GM11168 (cell line): Measurements from ENCODE around the gene VPS45.

Experiments used
- in situ Hi-C: fragments of 300-500 bp; cut with MboI; formaldehyde crosslinking; loops from one replicate; pipeline ENCODE4 v1.12.0; 2022; ENCODE audit warnings: low sequenced_read_pairs; ENCODE audit not compliant: unreplicated experiment

Gene VPS45

DNA sequence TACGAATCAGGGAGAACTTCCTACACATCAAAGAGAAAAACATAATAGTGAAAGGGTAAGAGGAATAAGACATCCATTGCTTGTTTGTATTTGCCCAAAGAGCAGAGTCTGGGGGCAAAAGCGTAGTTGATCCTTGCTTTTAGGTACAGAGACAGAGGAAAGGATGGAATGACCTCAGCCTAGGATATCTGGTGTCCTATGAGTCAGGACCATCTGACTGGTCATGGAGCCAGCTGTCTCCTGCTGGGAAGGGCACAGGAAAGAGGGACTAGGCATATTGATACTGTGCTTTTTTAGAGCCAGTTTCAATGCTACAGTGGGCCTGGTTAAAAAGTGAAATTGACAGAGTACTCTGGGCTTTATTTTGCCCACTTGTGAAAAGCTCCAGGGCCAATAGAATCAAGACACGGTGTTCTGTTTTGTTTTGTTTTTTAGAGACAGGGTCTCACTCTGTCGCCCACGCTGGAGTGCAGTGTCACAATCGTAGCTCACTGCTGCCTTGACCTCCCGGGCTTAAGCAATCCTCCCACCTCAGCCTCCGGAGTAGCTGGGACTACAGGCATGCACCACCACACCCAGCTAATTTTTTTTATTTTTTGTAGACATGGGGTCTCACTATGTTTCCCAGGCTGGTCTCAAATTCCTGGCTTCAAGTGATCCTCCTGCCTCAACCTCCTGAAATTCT, 85.3 kb downstream of the VPS45 start:
- in situ Hi-C loops = no loop called here

DNA sequence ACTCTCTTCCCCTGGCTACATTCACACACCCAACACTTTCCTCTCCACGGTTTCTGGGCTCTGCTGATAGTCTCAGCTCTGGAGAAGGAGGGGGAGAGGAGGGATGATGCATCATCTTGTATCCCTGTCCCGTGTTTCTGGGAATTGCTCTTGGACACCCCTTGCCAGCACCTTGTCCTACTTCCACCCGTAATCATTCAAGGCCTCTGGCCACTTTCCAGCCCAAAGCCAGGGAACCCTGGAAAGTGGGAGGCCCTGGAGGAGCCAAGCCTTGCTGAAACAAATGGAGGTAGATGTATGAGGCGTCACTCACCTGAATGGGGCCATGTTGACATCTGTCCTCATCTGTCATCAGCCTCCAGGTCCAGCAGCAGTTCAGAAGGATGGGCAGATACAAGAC, 86.6 kb downstream of the VPS45 start:
- in situ Hi-C loops = no loop called here

DNA sequence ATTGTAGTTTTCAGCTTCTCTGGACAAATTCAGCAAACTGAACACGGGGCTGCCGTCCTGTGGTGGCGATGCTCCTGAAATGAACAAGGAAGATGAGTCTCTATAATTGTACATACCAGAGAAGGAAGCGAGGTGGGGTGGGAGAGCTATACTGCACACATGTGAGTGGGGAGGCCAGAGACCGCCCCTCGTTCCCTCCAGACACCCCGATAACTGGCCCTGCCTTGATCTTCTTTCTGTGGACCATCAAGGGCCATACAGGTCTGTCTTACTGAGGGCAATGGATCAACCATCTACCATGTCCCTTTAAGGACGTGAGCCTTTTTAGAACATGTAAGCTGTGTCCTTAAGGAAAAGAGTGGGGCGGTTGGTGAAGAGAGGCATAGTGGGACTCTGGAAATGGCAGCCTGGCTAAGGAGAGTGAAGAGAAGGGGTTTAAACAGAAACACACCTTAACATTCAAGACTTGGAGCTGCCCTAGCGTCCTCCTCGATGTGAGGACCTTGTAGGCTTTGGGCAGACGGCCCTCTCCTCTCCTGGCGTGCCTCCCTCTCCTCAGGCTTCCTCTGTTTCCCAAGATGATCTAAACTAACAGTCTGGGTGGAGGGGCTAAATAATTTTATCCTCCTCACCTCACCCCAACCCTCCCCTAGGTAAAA, 88.0 kb downstream of the VPS45 start:
- in situ Hi-C loops = no loop called here

DNA sequence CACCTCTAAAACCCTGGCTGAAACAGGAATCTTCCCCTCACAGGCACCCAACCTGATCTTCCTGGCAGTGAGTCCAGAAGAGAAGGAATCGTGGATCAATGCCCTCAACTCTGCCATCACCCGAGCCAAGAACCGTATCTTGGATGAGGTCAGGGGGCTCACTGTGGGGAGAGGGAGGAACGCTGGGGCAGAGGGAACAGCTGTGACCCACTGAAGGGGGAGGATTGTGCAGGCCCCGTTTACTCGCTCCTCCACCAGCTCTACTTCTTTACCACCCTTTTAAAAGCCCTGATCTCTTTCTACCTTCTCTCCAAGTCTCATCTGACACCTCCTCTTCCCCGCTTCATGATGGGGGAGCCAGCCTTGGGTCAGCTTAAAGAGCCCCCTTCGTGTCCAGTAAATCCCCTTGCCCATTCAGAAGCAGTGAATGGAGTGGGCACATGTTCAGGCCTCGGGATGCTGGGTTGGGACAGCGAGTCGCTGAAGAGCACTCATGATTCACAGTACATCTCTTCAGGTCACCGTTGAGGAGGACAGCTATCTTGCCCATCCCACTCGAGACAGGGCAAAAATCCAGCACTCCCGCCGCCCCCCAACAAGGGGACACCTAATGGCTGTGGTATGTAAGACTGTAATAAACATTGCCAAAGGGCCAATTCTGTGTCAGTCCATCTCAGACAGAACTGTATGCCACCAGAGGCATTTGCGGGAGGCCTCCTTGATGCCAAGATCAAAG, 89.5 kb downstream of the VPS45 start:
- in situ Hi-C loops = no loop called here

DNA sequence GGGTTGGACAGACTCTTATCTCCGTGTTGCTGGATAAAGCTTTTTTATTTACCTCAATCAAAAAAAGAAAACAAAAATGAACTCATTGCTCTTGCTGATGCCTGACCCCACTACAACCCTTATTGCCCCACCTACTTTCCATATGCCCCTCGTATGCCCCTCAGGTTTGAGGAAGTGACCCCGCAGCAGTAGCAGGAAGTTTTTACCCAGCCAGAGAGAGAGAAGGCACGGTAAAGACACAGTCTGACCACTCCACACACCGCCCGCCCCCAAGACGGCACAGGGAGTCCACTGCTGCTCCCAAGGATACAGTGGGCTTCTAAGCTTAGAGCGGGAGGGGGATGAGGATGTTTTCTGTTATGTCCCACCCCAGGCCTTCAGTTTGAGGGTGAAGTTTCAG, 92.0 kb downstream of the VPS45 start:
- in situ Hi-C loops = no loop called here

DNA sequence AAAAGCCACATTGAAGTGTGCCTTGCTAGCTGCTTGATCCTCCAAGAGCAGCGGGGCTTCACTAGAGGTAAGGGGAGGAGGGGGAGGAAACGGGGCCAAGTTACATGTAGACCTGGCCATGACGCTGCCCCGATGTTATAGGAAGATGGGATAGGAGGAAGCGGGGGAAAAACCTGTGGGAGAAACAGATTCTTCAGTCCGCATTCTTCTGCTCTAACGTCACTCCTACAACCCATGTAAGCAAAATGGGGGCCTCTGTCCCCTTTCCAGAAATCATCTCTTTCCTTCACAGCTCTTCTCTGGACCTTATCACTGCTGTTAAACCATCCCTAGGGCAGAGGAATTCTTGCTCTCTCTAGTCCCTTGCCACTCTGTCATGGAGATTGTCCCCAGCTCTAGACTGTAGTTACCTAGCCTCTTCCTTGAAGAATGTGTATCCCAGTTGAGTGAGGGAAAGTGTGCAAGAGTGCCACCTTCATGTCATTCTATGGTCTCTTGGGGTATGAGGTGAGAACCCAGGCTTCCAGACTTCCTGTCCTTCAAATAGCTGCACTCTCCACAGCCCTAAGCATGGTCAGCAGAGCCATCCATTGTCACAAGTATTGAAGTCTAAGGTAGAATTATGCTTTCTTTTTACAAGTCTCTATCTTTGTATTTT, 93.5 kb downstream of the VPS45 start:
- in situ Hi-C loops = loop anchor here (10.0 kb wide), 1 partner anchor 86 kb away; no protein-coding TSS in a partner anchor

DNA sequence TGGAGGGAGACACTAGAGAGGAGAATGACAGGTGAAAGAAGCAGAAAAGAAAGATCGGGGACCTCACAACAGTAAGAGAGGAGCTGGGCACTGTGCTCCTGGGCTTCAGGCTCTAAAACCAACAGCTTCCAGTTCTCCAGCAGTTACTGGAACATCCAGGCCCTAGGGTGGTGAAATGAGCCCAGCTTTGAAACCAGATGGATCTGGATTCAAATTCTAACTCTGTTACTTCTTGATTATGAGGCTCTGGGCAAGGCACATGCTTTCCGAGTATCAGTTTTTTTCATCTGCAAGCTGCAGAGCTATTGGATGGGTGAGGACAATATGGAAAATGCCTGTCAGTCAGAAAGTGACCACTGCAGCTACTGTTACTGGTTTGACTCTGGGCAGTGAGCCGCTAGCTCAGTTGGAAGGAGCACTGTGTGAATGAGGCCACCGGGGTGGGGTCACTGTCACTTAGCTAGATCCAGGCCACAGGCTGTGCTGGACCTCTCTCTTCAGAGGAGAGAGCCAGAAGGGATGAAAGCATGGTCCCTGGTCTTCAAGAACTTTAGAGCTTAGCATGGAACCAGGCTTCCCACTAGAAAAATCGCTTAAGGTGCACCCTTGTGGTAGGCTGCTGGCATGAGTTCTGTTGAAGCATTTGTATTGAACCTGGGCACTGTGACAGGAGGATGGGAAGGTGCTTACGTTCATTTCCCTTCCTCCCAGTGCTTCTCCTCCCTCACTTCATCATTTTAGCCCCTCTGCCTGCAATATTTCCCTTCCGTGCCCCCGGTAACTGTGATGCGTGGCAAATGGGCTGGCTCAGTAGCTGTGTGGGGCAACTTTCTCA, 94.4 kb downstream of the VPS45 start:
- in situ Hi-C loops = loop anchor here (10.0 kb wide), 1 partner anchor 87 kb away; no protein-coding TSS in a partner anchor

DNA sequence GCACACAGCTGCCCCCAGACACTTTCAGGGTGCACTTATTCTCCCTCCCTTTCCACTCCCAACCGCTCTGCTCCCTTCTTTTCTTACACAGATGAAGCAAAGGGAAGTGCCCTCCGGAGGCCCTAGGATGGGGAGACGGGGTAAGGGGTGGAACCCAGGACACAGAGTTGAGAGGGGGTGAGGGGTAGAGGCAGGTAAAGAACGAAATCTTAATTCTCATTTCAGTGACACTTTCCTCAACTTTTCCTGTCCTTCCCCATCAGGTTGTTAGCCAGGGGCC, 94.9 kb downstream of the VPS45 start:
- in situ Hi-C loops = loop anchor here (10.0 kb wide), 1 partner anchor 88 kb away; no protein-coding TSS in a partner anchor

DNA sequence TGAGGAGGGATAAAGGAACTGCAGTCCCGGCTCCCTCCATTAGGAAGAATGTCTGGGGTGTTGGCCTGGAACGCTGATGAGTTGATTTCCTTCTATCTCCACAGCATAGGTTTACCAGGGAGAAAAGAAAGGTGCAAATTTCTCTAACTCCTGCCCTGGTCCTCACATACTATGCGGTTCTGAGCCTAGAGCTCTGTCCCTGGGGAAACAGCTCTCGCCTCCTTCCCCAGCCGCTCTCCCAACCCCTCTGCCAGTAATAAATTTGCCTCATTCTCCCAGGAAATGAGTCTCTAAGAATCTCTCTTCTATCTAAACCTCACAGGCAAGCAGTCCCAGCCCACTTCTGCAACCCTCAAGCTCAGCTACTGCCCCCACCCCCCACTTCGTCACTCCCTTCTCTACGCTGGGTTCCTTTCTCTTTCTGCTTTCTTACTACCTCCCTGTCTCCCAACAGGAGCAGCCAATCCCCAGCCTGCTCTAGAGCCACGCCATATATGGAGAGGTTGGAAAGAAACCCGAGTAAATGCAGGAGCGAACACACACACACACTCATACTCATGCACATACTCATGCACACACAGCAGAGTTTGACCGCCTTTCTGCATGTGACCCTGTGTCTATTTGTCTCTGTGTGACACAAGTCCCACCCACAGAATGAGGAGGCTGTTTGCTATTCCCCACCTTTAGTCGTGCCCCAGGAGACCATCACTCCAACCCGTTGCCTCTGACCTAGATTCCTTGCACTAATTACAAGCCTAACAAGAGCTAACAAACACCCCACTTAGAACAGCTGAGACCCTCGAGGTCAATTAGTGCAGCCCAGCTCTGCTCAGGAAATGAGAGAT, 95.5 kb downstream of the VPS45 start:
- in situ Hi-C loops = loop anchor here (10.0 kb wide), 1 partner anchor 88 kb away; no protein-coding TSS in a partner anchor

DNA sequence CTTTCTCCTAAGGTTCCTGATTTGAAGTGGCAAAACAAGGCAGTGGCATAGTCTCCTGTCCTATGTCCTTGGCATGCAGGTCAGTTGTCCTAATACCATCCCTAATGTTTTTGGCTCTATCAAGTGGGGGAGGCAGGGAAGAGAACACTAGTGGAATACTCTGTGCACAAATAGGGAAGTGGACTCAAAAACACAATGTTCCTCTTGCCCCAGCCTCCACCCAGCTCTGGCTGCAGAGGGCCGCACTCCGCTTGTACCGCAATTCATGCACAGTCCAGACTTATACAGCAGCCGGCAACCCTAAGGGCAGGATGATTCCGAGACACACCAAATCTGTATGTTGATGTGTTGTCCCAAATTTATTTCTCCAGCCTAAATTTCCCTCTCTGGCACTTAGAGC, 96.6 kb downstream of the VPS45 start:
- in situ Hi-C loops = loop anchor here (10.0 kb wide), 1 partner anchor 89 kb away; no protein-coding TSS in a partner anchor

DNA sequence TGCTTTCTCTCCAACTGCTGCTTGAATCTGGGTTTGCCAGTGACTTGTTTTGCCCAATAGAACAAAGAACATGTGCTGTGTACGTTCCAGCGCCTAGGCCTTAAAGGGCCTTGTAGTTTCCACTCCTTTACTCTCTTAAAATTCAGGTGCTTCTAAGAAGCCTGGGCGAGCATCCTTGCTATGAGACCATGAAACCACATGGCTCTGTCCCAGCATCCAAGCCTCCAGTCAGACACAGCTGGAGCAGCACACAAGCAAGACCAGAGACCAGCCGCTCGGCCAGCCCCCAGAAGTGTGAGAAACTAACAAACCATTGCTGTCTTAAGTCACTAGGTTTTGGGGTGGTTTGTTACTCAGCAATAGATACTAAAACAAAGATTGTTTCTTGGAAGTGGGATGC, 97.2 kb downstream of the VPS45 start:
- in situ Hi-C loops = loop anchor here (10.0 kb wide), 1 partner anchor 90 kb away; no protein-coding TSS in a partner anchor

DNA sequence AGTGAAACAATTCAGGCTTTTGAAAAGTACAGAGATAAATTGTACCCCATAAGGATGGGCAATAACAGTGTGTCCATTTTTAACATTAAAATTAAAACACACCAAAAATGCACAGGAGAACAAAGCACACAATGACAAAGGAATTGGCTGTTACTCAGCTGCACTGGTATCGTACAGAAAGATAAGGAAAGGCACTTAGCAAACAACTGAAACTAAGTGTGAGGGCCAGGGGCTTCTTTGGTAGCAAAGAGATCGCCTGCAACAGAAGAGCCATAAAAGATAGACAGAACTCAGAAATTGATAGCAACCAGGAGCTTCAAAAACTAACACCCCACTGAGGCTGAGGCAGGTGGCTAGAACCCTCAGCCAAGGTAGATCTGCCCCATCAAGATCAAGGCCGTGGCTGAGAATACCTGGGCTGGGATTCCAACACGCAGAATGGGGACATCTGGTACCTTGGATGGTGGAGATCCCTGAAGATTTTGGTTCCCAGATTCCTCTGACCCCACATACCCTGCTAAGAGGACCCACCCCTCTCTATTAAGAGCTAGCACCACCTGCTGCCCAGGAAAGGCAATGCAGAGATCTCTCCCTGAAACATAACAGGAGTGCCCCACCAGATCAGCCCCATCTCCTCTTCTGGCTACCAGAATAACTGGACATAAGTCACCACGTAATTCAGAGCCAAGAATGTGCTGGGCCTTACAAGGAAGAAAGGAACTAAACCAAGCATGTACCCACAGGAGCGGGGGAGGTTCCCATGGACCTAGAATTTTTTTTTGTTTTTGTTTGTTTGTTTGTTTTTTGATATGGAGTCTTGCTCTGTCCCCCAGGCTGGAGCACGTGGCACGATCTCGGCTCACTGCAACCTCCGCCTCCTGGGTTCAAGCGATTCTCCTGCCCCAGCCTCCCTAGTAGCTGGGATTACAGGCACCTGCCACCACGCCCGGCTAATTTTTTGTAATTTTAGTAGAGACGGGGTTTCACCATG, 98.3 kb downstream of the VPS45 start:
- in situ Hi-C loops = loop anchor here (10.0 kb wide), 1 partner anchor 91 kb away; no protein-coding TSS in a partner anchor

DNA sequence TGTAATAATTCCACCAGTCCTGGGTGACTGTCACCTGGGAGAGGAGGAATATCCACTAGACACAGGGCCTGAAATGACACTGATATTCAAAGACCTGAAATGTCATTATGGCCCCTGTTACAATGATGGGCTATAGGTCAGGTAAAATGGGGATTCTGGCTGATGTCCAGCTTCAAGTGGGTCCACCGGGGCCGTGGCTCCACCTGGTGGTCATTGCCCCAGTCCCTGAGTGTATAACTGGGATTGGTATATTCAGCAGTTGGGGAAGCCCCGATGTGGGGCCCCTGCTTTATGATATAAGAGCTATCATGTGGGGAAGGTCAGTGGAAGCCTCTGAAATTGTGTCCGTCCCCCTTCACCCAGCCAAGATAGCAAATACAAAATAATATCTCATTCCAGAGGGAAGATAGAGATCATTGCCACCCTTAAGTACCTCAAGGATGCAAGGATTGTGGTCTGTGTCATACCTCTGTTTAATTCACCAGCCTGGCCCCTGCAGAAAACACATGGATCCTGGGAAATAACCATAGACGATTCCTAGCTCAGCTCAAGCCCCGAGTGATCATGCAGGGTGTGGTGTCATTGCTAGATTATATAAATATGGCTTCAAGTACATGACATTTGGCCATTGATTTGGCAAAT, 101.5 kb downstream of the VPS45 start:
- in situ Hi-C loops = loop anchor here (10.0 kb wide), 1 partner anchor 94 kb away; no protein-coding TSS in a partner anchor

DNA sequence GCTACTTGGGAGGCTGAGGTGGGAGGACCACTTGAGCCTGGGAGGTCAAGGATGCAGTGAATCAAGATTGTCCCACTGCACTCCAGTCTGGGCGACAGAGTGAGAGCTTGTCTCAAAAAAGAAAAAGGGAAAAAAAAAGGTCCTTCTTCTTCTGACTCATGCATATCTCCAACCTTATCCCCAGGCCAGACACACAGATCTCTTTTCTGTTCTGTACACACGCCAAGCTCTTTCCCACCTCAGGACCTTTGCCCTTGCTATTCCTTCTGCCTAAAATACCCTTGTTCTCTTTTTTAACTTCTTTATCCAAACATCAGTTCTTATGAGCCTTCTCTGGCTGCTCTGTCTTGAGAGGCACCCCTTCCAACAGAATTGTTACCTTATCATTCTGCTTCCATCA, 104.2 kb downstream of the VPS45 start:
- in situ Hi-C loops = no loop called here

DNA sequence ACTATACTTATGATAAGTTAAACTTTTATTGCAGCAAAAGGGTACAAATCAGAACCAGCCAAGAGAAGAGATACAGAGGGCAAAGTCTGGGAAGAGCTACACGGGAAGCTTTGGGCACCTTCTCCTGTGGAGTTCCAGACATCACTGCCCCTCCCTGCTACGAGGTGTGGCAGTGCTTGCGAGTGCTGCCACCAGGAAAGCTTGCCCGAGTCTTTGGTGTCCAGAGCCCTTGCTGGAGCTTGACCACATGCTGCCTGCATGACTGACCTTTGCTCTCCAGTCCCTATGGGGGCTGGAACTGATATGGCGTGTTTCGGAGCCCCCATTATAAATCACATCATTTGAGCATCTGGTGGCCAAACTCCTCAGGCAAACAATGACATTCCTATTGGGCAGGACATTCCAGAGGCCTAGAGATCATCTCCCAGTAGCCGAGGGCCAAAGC, 105.6 kb downstream of the VPS45 start:
- in situ Hi-C loops = no loop called here

DNA sequence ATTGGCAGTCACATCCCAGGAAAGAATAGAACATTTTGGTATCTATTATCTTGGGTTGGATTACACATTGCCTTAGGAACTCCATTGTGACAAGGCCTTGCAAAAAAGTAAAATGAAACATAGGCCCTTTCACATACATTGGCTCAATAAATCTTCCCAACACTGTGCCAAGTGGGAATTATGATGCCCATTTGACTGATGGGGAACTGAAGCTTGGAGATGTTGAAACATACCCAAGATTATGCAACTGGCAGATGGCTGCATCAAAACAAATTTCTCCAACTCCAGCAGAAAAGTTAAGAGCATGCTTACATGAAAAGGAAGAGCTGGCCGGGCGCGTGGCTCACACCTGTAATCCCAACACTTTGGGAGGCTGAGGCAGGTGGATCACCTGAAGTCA, 109.0 kb downstream of the VPS45 start:
- in situ Hi-C loops = no loop called here

DNA sequence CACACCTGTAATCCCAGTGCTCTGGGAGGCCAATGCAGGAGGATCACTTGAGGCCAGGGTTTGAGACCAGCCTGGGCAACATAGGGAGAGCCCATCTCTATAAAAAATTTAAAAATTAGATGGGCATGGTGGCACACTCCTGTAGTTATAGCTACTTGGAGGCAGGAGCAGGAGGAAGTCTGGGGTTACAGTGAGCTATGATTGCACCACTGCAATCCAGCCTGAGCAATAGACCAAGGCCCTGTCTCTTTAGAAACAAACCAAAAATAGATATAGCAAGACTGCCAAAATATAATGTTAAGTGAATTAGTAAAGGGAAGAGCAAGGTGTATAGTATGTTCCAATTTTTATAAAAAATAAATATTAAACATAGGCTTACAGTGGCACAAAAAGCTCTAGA, 111.0 kb downstream of the VPS45 start:
- in situ Hi-C loops = no loop called here
